ENCODE measurements around the gene APBB2.
A peak's percentile ranks its signal among the peaks of the same experiment; 100 is the strongest.

APBB2 gene
- total RNA-seq, result 4.9 to 47.7 (median 24.0) reads per million in 17 experiments

DNA sequence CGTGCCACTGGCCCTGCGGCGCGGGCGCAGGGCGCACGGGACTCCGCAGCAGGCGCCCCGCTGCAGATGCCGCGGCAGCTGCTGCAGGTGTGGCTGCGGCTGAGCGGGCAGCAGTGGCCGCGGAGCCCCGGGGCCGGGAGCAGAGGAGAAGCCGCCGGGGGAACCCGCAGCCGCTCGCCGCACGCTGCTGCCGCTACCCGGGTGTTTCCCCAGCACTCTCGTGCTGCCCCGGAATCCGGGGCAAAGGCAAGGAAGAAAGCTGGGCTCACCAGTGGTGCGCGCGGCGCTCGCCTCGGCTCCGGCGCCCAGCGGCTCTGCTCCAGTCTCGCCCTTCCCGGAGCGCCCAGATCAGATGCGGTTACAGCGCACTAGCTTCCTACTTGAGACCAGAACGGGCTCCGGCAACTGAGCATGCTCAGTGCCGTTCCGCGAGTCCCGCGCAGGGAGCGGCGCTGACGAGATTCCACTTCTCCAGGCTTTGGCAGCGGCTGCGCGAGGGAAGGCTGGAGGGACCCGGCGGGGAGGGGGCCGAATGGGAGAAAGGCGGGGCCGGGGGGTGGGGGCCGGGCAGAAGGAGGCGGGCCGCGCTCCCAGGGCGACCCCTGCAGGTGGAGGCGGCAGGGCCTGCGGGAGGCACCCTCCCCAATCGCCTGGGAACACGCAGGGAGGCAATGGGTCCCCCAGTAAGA is at the start of gene APBB2:
APBB2 (minus strand) TSS at position 407 of the 689 bp plus-strand sequence. CDS start 181,288 bp downstream, outside the sequence.
- peak; percentile 91 to 96 (median 94) for DNase-seq

- no peak for DNase-seq
Measured at GRCh38 chr4:41262198-41262597, 47.9 kb upstream of the APBB2 start.

- DNase-seq, result no peak
Measured at GRCh38 chr4:41260116-41260733, 45.9 kb upstream of the APBB2 start.

GRCh38 chr4:41258783-41259182 is 44.4 kb upstream of the APBB2 start:
- peak; percentile 58 to 74 (median 64) for DNase-seq

DNA sequence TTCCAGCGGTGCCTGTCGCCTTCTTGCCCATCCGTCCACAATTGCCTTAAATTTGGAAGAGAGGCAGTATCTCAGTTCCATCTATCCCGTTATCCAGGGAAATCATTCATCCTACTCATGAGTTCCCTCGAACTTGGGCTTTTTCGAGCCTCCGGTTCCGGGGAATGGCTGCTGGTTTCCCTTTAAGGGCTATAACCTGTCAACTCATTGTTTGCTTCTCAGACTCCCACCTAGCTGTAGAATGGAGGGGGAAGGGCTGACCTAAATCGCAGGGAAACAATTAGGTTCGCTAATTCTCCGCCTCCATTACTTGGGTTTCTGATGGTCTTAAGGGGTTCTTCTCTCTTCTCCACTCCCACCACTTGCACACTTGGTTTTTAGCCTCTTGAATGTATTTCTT is 43.6 kb upstream of the APBB2 start:
- peak in 2 of 4 experiments; percentile 7 to 9 for DNase-seq

GRCh38 chr4:41257257-41257901 is 43.0 kb upstream of the APBB2 start:
- peak; percentile 84 to 91 (median 90) for DNase-seq

- peak; percentile 46 to 68 (median 62) for DNase-seq
Measured at GRCh38 chr4:41256740-41257256, 42.5 kb upstream of the APBB2 start, which contains the start of gene UCHL1. Gene UCHL1, plus strand, starts transcription at chr4:41256928. Its CDS starts 49 bp downstream, at chr4:41256977.

- peak in 1 of 4 experiments; percentile 7 for DNase-seq
Measured at GRCh38 chr4:41256131-41256739, 41.9 kb upstream of the APBB2 start.

GRCh38 chr4:41245983-41246382 is 31.6 kb upstream of the APBB2 start:
- DNase-seq, result no peak

DNA sequence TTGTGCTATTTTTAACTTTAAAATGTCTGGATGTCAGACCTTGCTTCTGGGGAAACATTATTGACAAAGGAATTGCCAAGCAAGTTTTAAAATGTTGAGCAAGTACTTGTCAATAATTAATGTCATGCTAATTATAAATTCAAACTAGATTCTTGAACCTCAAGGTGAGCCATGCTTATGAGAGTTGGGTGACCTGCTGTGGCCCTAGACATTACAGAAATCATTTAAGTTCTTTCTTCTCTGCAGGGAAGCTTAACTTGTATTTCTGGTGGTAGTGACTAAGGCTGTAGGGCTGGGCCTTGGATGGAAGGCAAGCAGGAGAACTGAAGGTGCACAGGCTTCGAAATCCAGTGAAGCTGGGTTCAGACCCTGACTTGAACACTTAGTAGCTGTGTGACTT is 27.6 kb upstream of the APBB2 start:
- no peak for DNase-seq

DNA sequence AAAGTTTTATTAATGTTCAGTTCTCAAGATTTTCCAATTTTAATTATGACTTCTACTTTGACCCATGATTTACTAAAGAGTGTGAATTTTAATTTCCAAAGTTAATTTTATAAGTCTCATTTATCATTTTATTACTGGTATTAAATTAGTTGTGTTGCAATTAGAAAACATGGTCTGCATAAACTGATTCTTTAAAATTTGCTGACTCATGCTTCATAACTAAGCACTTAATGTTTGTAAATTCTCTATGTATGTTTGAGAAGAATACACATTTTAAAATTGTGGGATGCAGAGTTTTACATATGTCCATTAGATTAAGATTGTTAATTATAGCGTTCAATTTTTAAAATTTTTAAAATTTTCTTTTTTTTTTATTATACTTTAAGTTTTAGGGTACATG is 22.2 kb upstream of the APBB2 start:
- no peak for DNase-seq

DNA sequence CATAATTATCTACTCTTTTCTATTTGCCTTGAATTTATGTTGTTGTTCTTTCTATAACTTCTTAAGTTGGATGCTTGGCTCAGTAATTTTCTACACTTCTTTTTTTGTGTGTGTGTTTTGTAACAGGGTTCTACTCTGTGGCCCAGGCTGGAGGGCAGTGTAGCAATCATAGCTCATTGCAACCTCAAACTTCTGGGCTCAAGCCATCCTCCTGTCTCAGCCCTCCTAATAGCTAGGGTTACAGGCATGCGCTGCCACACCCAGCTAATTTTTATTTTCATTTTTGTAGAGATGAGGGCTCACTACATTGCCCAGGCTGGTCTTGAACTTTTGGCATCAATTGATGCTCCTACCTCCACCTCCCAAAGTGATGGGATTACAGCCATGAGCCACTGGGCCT is 21.7 kb upstream of the APBB2 start:
- no peak for DNase-seq

- DNase-seq, result no peak
Measured at GRCh38 chr4:41232856-41233255, 18.5 kb upstream of the APBB2 start.

- no peak for DNase-seq
Measured at GRCh38 chr4:41232406-41232805, 18.1 kb upstream of the APBB2 start.

DNA sequence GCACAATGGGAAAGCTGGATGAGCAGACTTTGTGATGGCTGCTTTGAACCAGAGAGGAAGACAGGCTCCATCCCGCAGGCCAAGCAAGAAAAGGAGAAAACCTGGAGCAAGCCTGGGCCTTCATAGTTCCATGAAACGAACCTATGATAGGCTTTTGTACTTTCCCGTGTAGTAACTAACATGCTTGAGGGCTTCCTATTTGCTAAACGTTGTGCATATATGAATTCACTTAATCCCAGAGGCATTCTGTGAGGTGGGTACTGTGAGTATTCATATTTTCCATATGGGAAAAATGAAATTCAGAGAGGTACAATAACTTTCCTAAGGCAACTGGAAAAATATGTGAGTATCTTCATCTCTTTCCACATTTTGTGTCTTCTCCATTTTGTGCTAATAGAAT is 13.6 kb upstream of the APBB2 start:
- DNase-seq, result no peak

DNA sequence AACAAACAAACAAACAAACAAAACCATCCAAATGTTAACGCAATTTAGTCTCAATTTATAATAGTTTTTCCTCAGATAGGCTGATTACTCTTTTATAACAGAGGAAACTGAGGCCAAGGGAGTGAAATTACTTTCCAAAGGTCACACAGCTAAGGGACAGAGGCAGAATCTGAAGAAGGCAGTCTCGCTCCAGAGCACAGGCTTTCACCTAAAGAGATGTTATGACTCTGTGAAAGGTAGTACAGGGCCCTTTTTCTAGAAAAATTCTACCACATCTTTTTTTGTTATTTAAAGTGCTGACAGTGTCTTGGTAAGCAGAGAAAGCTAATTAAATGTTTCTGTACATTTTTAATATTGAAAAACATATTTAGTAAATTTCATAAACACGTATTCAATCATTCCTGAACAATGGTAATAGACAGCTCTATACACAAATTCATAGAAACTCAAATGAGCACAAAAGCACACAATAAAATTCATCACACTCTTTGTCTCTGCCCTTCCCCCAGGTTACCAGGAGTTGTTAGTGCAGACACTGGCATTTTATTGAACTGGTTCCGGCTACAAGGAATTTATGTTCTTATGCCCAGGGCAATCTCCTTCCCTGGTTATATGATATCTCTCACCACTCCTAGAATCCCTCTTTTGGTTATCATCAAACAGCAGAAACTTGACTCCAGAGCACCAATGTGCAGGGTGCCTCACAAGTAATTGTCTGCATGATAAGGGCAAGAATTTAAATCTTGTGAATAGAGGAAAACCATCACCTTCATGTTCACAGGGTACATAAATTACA is 7.7 kb upstream of the APBB2 start:
- DNase-seq, result no peak

GRCh38 chr4:41219421-41219950 is 5.1 kb upstream of the APBB2 start:
- DNase-seq, result no peak

GRCh38 chr4:41218703-41219102 is 4.4 kb upstream of the APBB2 start:
- DNase-seq, result no peak

DNA sequence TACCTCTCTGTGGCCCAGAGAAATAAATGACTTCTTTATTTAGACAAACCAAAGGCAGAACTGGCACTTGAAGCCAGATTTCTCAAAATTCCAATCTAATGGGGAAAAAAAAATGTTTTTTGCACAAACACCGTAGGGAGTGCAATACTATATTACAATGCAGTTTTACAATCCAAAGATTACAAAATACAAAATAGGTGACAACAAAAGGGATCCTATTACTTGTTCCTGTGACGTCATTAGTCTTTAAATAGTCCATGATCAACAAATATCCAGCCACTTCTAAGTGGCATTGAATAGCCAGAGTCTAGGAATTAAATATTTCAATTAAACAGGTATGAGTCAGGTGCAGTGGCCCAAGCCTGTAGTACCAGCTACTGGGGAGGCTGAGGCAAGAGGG is 3.0 kb upstream of the APBB2 start:
- no peak for DNase-seq

DNA sequence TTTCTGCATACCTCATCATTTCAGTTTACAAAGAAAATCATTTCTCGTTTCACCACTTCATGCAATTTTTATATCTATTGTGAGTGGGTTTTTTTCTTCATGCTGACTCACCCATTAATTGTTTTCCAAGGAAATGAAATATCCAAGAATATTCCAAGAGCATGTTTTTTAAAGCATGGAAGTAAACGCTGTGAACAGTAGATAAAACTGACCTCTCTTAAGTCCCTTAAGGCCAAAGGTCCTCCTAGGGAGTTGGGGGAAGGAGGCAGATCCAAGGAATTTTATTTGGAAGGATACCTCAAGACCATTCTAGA is 2.6 kb upstream of the APBB2 start:
- no peak for DNase-seq

DNA sequence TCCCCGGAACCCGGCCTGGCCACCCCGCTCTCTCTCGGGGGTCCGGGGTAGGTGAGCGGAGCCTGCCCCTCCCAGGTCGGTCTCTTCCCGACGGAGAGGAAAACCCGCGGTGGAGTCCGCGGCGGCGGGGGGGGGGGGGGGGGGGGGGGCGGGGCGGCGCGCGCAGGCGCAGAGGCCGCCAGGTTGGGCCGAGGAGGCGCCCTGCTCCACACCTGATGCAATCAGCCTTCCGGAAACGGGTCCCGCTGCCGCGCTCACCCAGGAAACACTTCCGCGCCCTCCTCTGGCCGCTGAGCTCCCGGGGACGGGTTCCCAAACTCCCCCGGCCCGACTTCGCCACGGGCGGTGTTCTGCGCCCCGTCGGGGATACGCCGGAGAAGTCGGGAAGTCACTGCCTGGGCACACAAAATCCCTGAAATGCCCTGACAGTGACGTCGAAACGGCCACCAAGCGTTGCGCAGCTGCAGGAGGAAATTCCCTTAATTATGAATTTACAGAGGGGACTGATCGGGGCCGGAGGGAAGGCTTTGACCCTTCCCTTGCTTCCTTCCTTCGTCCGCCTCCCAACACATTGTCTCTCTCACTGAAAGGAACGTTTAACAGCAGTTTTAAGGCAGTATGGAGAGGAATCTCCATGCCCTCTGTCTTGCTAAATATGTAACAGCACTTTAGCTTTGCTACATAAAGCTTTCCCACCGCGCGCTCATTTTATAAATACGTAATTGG is 2.1 kb upstream of the APBB2 start:
- DNase-seq, result peak; percentile 35 to 82 (median 50)

GRCh38 chr4:41215969-41216293 is 1.6 kb upstream of the APBB2 start:
- no peak for DNase-seq
